Stimulated activated CD8-positive, alpha-beta memory T cell treated with anti-CD3 and anti-CD28 coated beads, Interleukin-15, amount 100 ng/mL, for 24 hours (primary cell): ENCODE results near the gene FGR.
A peak's percentile ranks its signal among the peaks of the same experiment; 100 is the strongest.
"Not testable (repeated sequence)": the region's sequence is repeated elsewhere in the genome, so short reads cannot be mapped to it uniquely, and the experiment has no call there.

ENCODE experiments used
- DNase-seq: peaks from one replicate; pipeline ENCODE4 v3.0.0-alpha.2; 2020; ENCODE audit warnings: low read depth

The FGR gene

DNA sequence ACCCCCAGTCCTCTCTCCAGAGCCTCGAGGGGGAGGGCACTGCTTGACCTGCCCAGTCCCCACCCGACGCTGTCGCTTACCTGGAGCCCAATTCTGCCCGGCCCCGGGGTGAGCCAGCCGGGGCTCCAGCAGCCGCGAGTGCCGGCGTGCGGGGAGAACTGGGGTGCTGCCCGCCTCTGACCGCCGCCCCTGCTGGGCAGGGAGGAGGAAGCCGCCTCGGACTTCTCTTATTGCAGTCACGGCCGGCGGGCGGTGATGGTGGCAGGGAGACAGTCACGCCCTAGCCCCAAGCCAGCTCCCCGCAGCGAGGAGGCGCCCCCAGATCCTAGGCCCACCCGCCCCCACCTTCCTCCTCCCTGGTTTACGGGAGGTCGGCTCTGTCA is at the start of gene FGR:
TSS of gene FGR (minus strand) at position 201 of the 383 bp plus-strand sequence. CDS start 11,269 bp downstream, outside the sequence.
- no peak for DNase-seq

DNA sequence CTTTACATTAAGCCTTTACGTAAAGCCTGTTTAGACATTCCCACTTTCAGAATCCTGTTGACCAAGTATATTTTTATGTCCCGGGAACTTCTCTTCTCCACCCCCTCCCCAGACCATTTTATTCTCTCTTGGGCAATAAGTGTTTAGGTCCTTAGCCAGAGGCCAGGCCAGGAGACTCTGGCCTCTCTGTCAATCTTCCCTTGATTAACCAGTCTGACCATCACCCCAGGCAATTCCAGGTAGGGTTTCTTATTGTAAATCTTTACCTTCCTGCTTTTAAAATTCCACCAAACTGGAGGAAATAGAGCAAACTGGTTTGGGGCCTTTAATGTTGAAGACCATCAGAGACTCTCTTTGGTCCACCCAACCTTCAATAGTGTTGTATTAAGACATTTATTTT is 49.2 kb upstream of the FGR start:
- no peak for DNase-seq

DNA sequence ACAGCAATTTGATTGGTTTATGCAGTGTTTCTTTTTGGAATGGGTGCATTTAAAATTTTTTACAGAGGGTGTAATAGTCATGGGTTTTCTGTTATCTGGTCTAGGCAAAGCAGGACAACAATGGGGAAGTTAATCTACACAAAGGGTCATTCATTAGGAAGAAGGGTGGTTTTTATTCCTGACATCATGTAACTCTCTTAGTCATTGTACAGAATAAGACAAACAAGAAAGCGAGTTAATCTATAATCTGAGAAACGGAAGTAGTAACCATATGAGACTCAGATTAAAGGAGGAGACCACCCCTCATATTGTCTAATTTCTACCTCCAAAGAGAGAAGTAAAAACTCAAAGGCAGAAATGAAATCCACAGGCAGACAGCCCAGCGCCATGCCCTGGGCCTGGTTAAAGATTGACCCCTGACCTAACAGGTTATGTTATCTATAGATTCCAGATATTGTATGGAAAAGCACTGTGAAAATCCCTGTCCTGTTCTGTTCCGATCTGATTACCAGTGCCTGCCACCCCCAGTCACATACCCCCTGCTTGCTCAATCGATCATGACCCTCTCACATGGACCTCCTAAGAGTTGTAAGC is 47.5 kb upstream of the FGR start:
- DNase-seq, result no peak

DNA sequence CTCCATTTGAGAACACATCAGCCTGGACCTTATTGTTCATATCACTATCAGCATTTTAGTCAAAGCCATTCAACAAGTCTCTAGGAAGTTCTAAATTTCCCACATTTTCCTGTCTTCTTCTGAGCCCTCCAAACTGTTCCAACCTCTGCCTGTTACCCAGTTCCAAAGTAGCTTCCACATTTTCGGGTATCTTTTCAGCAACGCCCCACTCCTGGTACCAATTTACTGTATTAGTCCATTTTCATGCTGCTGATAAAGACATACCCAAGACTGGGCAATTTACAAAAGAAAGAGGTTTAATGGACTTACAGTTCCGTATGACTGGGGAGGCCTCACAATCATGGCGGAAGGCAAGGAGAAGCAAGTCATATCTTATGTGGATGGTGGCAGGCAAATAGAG is 46.6 kb upstream of the FGR start:
- not testable (repeated sequence) for DNase-seq

DNA sequence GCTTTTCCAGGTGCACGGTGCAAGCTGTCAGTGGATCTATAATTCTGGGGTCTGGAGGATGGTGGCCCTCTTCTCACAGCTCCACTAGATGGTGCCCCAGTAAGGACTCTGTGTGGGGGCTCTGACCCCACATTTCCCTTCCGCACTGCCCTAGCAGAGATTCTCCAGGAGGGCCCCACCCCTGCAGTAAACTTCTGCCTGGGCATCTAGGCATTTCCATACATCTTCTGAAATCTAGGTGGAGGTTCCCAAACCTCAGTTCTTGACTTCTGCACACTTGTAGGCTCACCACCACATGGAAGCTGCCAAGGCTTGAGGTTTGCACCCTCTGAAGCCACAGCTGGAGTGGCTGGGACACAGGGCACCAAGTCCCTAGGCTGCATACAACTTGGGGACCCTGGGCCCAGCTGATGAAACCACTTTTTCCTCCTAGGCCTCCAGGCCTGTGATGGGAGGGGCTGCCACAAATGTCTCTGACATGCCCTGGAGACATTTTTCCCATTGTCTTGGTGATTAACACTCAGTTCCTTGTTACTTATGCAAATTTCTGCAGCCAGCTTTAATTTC is 45.3 kb upstream of the FGR start:
- not testable (repeated sequence) for DNase-seq

DNA sequence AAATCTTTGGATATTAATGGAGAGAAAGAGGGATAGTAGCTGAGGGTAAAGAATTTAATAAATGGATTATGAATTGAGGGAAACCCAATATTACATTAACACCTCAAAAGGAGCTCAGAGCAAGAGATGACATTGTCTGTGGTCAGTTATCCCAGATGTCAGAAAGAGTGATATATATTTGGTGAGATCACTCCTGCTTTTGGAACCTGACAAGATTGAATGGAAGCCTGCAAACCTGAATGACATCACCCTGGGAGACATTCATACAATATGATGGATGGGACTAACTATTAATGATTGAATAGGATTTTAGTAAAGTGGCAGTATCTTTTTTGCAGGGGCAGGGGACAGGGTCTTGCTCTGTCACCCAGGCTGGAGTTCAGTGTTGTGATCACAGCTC is 43.8 kb upstream of the FGR start:
- DNase-seq, result no peak

DNA sequence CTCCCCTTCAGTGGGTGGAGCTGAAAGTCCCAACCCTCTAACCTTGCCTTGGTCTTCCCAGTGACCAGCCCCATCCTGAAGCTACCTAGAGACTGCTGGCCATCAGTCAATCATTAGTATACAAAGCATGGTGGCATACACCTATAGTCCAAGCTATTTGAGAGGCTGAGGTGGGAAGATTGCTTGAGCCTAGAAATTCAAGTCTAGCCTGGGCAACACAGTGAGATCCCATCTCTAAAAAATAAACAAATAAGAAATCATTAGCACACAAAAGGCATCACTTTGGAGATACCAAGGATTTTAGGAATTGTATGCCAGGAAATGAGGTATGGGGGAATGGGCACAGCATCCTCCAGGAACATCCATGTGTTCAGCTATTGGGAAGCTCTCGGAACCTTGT is 41.4 kb upstream of the FGR start:
- no peak for DNase-seq

DNA sequence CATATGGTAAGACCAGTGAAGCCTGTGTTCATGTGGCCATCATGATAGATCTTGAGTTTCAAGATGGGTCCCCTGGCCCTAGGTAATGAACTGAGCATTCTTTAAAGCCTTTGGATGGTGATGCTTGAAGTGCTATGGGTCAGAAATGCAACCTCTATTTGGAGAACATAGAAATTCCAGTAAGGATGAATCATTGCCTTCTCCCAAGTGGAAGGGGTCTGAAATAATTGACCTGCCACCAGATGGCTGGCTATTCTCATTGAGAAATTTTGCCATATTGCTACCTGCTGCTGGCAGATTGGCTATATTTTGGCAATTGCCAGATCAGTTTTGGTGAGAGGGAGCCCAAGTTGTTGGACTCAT is 37.7 kb upstream of the FGR start:
- DNase-seq, result no peak

DNA sequence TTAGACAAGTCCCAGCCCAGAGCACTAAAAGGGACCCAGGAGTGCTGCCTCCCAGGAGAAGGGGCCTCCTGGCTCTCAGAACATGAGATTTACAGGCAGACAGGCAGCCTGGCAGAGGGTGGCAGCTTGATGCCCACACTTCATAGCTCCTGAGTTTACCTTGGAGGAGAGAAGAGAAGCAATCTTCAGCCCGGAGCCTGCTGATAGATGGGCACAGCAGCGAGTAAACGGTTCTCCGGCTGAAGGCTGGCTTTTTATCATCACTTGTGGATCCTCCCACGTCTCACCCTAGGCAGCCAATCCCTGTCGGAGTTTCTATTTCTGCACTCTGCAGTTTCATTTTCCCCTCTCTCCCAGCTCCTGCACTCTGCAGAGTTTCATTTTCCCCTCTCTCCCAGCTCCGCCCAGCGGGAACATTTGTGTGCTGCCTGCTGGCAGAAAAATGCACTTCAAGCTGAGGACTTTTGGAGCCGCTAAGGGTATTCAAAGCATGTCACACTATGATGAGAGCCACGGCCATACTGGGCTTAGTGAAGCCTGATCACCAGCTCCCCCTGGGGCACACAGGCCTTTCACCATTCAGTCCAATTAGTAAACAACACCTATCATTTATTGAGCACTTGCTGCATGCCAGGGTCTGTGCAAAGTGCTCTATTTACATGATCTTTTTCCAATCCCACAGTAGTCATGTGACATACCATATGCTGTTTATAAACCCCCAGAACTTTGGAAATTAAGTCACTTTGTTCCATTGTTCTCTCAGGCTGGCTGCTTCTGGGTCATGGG is 37.2 kb upstream of the FGR start, which contains the start of gene IFI6:
TSS of gene IFI6 (minus strand) at position 229 of the 786 bp plus-strand sequence. CDS start 2,878 bp downstream, outside the sequence.
- no peak for DNase-seq

DNA sequence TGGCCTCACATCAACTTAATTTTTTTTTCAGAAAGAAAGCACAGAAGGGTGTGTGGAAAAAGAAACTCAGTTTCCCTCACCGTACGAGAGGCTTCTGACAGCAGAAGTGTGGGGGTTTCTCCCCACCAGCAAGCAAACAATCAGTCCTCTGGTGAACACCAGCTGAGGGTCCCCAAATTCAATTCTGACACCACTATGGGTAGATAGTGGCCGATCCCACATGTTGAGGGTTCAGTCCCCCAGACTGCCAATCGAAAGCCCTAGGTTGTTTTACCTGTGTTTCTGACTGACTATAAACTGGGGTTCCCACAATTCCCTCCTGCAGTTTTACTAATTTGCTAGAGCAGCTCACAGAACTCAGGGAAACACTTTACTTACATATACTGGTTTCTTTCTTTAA is 34.9 kb upstream of the FGR start:
- DNase-seq, result no peak

DNA sequence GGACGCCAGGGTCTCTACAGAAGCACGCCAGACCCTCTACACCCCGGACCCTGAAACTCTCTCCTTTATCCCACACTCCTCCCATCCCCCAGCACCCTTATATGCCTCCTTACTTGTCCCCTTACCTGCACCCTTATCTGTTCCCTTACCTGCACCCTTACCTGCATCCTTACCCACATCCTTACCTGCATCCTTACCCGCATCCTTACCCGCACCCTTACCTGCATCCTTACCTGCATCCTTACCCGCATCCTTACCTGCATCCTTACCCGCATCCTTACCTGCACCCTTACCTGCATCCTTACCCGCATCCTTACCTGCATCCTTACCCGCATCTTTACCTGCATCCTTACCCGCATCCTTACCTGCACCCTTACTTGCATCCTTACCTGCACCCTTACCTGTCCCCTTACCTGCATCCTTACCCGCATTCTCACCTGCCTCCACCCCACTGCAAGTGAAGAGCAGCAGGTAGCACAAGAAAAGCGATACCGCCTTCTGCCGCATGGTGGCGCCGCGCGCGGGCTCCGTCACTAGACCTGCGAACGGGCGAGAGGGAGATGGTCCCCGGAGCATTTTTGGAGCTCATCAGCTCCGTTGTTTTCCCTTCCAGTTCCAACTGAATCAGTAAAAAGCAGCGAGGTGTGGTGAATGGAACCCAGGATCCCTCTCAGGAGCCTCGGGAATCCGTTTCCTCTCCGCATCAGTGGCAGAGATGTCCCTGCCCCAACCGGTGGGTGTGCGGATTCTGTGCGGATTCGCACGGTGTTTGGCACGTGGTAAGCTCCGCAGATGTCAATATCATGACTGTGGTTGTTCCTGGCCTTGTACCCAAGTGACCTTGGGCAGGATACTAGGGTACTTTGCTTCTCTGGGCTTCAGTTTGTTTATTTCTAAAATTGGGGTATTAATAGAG is 34.1 kb upstream of the FGR start:
- peak; percentile 85 for DNase-seq

DNA sequence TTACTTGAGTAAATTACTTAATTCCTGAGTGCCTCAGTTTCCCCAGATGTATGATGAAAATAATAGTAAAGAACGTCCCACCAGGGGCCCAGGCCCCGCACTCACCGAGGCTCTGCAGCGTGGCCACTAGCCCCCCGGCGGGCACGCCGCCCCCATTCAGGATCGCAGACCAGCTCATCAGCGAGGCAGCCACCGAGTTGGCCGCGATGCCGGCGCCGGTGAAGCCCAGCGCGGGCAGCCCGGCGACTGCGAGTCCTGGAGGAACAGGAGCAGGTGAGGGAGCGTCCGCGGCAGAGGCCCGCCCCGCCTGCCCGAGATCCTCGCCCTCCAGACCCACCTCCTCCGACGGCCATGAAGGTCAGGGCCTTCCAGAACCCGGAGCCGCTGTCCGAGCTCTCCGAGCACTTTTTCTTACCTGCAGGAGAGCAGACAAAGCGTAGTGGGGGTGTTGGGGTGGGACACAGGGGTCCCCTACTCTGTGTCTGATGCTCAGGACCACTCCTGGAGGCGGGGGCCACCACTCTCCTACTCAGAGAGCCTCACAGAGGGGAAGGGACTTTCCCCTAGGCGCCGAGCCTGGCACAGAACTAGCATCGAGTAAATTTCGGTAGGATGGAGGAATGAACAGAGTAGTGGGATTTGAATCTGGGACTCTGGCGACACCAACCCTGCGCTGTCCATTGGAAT is 33.3 kb upstream of the FGR start:
- no peak for DNase-seq

DNA sequence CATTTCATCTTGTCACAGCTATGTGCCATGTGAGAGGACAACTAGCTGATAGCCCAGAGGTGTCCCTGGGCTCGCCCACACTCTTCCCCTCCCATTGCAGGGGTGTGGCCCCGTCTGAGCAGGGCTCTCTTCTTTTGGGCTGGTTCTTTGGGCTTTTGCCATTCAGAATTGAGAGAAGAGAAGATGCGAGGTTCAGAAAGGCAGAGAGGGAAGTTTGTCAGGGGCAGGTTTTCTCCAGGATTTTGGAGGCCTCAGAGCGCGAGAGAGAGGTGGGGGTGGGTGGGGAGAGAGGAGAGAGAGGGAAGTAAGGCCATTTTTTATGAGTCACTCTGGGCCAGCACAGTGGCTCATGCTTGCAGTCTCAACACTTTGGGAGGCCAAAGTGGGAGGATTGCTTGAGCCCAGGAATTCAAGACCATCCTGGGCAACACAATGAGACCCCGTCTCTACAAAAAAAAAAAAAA is 31.8 kb upstream of the FGR start:
- DNase-seq, result no peak

DNA sequence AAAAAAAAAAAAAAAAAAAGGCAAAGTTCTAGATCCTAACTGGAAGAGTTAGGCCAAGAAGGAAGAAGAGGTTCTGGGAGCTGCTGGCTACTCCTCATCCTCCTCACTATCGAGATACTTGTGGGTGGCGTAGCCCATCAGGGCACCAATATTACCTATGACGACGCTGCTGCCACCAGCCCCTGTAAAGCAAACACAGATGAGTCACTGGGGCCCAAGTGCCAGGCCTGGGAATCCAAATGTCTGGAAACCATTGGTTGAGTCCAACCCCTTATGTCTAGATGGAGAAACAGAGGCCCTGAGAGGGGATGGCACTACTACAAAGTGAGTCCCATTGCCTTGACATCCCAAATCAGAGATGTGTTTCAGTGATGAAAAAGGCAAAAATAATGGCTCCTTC is 31.3 kb upstream of the FGR start:
- no peak for DNase-seq

DNA sequence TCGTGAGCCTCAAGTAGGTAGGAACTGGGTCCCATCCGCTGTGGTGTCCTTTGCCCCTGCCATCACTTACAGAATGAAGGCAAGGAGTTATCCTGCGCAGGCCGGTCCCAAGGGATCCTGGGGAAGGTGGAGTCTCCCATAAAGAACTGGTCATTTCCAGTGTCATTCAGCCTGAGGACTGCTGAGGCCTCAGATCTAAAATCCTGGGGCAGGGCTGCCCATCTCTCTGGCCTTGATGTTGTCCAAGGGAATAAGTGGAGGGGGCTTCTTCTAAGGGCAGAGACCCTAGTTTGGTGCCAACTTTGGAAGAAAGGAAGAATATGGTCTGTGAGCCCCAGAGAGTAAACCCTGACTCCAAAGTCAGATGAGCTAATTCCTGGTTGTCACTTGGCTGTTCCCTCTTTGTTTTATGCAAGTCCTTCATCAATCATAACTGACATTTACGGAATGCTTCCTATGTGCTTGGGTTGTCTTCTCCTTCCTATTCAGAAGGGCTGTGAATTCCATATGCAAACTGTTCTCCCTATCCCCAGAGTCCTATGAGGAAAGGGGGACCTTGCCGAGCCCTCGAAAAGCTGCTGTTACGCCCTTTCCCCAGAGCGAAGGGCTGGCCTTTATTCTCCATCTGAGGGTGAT is 30.1 kb upstream of the FGR start:
- DNase-seq, result no peak

DNA sequence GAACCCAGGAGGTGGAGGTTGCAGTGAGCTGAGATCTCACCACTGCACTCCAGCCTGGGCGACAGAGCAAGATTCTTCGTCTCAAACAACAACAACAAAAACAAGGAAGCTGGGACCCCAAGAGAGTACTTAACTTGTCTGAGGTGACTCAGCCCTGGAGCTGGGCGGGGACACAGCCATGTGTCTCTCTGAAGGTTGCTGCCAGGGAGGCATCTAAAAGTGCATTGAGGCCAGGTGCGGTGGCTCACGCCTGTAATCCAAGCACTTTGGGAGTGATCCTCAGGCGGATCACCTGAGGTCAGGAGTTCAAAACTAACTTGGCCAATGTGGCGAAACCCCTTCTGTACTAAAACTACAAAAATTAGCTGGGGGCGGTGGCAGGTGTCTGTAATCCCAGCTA is 29.3 kb upstream of the FGR start:
- no peak for DNase-seq

DNA sequence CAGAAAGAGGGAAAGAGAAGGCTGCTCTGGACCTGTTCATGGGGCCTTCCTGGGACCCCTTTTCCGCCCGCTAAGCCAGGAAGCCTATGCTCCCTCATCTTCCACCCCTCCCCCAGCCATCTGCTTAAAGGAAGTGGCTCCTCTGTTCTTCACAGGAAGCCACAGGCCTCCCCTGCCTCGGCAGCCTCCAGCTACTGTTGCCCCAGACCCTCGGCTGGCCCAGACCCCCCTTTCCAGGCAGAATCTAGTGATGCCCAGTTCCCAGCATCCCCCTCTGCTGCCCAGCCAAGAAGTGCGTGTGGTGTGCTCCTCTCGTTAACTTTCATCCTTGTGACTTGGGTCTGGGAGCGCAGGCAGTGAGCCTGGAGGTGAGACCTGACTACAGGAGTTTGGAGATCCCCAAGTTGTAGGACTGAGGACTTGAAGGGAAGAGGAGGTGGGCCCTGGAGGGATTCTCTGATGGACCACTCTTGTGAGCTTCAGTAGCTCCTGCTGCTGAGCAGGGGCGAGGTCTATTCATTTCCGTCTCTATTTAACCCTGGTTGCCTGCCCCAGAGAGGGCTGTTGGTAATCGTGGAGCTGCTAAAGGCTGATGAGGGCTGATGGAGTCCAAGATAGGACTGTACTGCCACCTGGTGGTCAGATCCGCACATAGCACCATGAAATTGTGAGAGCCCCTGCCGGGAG is 27.9 kb upstream of the FGR start:
- DNase-seq, result peak; percentile 90

DNA sequence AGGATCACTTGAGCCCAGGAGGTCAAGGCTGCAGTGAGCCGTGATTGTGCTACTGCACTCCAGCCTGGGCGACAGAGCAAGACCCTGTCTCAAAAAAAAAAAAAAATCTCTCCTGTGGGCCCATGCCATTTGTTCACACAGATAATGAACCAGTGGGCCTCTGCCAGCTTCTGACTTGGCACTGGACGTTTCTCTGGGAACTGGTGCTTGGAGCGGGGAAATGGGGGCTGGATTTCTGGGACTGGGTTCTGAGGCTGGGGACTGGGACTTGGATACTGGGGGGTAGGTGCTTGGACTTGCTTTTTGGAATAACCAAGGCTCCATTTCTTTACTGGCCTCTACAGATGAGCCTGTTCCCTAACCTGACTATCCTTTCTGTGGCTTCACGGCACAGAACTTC is 27.3 kb upstream of the FGR start:
- no peak for DNase-seq

DNA sequence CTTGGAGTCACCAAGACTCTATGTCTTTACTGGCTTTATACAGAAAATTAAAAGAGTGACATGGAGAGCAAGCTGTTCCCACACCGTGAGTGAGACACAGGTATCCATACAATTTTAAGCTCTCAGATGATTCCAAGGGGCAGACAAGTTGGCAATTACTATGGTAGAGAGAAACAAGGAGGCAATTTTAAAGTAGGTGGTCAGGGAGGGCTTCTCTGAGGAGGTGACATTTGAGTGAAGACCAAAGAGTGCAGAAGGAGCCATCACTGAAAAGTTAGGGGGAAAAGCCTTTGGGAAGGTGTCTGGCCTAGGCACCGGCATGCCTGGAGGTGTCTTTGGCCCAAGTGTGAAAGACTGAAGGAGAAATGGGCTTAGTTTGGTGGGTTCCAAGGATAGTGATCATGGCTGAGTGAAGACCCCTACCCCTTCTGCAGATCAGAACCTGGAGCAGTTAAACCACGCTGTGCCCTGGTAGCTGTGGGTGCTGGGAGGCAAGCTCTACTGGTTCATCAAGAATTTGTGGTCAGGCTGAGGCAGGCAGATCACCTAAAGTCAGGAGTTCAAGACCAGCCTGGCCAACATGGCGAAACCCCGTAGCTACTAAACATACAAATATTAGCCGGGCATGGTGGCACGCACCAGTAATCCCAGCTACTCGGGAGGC is 26.6 kb upstream of the FGR start:
- no peak for DNase-seq

DNA sequence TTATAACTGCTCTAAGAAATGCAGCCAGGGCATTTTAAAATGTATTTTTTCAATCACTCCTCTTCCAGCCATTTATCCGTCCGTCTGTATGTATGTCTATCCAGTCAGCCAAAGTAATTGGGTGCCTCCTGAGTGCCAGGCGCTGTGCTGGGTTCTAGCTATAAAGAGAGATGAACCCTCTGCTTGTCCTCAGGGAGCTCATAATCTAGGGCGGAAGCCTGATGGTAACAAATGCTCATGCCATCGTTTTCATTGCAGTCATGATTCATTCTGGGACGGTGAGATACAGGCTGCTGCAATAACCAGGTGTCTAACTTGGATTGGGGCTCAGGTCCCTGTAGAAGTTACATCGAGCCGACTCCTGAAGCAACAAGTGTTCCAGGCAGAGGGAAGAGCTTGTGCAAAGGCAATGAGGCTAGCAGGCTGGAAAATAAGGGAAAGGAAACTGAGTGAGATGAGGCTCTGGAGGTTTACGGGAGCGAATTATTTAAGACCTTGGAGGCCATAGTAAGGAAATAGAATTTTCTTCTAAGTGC is 25.4 kb upstream of the FGR start:
- DNase-seq, result no peak
